ENCODE measurements around the gene TBC1D16.

TBC1D16 gene

DNA sequence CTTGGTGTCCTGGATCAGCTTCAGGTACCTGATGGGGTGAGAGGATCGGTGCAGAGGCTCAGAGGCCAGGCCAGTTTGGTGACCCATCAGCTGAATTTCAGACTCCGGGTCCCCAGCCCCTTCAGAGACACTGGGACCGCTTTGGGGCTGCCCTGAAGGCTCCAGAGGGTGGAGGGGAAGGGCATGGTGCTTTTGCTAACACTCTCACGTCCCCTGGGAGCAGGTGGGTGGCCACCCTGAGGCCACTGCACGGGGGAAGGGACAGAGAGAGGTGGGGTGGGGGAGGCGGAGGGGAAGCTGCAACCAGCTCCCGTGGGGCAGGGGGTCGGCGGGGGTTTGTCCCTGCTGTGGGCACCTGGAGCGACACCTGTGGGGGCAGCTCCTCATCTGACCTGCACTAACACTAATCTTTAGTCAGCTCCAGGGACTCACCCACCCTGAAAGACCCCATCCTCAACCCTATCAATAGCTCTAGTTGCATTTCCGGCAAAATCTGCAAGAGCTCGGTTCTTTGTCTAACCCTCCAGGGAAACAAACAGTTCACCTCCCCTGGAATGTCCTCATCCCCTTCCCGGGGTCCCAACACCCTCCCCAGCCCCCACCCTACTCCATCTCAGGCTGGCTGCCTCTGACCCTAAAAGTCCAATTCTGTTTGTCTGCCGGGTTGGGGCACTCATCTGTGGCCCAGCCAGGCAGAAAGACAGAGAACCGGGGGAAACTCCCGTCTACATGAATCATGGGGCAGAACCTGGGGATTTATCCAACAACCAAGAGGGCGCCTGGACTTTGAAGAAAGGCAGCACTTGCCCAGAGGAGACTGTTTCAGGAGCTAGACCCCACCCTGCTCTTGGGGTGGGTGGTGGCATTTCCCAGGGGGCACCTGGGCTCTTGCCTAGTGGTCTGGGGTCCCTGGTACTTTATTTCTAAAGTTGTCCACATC lies 104.5 kb downstream of the TBC1D16 start:
- in situ Hi-C loops (cut with MboI; ENCODE audit: low sequenced_read_pairs): no loop called here

- in situ Hi-C loops (cut with MboI; ENCODE audit: low sequenced_read_pairs): no loop called here
Observed at GRCh38 chr17:79930062-79930876, 105.4 kb downstream of the TBC1D16 start.

DNA sequence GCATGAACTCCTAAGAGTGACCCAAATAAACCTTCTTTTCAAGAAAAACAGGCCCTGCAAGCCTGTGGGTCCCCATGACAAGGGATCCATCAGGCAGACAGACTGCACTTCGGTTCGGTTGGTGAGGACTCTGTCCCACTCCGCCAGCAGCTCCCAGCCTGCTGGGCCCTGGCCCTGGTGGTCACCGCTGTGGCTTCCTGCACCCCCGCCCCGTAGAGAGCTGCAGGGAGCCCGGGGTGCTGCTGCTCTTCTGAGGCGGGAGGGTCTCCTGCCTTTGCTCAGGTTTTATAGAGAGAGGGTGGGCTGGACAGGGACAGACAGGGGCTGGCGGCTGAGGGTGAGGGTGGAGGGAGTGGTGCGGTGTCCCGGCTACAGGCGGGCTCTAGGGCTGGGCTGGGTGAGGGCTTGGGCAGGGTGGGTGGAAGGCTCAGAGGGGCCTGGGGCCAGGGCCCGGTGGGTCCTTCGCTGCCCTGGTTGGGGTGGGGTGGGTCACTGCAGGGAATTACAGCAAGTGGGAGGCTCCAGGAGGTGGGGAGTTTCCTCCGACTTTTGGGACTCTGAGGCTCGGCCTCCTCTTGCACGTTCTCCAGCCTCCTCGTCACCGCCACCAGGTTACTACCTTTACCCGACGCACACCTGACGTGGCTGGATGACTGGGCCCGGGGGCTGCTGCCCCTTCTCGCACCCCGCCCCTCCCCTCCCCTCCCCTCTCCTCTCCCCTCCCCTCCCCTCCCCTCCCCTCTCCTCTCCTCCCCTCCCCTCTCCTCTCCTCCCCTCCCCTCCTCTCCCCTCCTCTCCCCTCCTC lies 106.2 kb downstream of the TBC1D16 start:
- in situ Hi-C loops (cut with MboI; ENCODE audit: low sequenced_read_pairs): no loop called here

GRCh38 chr17:79928502-79929256 lies 107.0 kb downstream of the TBC1D16 start:
- in situ Hi-C loops (cut with MboI; ENCODE audit: low sequenced_read_pairs): no loop called here

DNA sequence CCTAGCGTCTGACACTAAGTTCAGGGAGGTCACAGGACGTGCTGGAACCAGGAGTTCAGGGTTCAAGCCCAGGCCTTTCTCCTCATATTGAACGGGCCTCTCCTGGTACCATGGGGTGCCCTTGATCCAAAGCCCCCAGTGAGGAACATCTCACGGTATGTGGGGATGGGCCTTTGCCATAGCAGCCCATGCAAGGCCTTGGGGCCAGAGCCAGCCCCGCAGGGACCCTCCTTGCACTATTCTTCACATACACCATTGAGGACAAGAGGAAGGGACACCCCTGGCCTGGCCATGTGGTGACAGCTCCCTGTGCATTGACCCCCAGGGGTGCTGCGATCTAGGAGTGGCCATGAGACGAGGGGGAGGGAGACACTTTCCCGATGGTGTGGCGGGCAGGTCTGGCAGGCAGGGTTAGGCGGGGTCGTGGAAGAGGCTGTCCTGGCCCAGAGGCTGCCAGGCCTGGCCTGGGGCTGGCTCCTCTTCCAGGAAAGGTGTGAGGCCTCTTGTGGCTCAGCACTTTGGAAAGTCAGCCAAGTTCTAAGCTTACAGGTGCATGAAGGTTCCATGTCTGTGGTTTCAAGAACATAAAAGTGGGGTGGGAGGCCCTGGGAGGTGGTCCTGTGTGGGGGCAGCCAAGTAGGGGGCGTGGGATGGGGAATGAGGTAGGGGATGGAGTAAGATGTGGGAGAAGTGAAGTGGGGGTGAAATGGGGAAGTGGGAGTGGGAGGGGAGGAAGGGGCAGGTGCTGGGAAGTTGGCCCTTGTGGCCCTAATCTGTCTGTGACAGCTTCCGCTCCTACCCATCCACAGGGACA lies 107.8 kb downstream of the TBC1D16 start:
- in situ Hi-C loops (cut with MboI; ENCODE audit: low sequenced_read_pairs): no loop called here

- in situ Hi-C loops (cut with MboI; ENCODE audit: low sequenced_read_pairs): no loop called here
Observed at GRCh38 chr17:79927136-79927661, 108.5 kb downstream of the TBC1D16 start.

GRCh38 chr17:79926605-79927135 lies 109.0 kb downstream of the TBC1D16 start:
- in situ Hi-C loops (cut with MboI; ENCODE audit: low sequenced_read_pairs): no loop called here

DNA sequence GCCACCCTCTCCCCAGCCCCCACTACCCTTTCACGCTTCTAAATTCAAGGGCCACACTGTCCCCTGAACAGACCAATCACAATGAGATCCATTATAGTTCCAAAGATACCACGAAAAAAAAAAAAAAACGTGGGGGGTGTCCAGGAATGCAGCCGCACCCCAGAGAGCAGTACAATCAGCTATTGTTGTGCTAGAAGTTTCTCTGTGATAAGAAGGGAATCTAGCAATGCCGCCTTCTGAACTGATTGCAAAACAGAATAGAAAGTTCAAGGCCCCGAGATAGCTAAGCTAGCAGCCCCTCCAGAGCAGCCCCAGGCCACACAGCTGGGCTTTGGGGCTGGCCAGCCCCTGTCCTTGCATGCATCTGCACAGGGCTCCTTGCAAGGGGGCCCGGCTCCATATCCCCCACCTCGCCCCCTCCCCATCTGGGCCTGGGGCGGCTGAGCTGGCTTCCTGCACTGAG lies 109.5 kb downstream of the TBC1D16 start:
- in situ Hi-C loops (cut with MboI; ENCODE audit: low sequenced_read_pairs): no loop called here

DNA sequence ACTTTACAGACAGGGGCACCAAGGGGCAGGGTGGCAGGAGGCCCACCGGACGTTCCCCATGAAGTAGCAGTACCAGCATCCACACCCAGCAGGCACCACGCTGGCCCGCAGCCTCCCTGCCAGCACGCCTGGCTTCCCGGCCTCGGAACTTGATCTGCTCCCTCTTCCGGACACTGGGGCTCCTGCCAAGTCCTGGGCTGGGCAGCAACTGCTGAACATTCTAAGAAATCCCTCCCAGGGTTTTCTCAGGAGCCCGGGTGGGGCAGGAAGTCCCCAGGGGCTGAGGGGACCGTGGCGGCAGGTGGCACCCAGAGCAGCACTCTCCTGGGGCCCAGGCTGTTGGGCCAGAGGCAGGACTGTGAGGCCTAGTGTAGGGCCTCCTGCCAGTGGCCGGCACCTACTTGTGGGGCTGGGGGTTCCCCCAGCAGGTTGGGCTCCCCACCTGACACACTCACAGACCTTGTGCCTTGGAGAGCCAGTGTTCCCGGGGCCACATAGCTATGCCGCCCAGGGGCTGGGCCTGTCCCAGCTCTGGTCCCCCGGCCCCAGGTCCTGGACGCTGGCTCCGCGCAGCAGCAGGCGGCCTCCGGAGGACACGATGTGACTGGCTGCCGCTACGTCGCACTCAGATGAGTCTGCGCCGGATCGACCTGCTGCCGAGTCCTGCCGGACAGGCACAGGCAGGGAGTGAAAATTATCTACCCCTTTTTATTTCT lies 110.3 kb downstream of the TBC1D16 start:
- in situ Hi-C loops (cut with MboI; ENCODE audit: low sequenced_read_pairs): no loop called here

DNA sequence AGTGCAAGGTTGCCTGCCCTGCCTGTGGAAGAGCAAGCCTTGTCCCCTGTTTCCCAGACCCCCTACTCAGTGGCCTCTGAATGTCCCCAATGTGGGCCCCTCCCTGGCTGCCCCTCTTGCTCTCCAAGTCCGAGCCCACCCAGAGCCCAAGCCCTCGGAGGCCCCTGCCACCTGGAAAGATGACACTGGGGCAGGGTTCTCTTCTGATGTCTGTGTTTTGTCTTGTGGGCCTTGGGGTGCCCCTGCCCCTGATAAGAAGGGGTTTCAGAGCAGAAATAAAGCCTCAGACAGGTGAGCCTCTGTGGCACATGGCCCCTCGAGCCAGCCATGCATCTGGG lies 111.1 kb downstream of the TBC1D16 start:
- in situ Hi-C loops (cut with MboI; ENCODE audit: low sequenced_read_pairs): no loop called here

DNA sequence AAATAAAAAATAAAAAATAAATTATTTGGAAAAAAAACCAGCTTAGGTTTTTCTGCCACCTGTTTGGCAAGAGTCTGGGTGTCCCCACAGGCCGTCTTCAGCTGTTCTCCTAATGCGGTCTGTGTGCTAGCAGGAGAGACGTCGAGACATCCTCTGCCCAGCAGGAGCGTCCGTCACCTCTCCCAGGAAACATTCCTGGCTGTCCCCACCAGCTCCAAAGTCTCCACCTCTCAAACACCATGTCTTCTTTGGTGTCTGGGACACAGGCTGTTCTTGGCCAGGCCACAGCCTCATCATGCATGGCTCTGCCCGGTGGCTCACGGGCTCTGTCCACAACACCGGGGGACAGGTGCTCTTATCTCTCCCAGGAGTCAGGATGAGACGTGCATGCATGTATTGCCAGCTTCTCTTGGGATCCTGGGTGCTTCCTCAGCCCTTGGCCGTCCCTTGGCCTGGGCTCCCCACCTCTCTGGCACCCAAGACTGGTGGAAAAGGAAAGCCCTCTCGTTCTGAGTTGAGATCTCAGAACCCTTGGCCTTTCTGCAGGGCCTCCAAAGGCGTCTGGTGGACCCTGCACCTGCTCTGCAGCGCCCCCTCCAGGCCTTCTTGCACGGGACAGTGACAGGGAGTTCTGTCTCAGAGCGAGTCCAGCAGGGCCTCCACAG lies 111.6 kb downstream of the TBC1D16 start:
- in situ Hi-C loops (cut with MboI; ENCODE audit: low sequenced_read_pairs): no loop called here

DNA sequence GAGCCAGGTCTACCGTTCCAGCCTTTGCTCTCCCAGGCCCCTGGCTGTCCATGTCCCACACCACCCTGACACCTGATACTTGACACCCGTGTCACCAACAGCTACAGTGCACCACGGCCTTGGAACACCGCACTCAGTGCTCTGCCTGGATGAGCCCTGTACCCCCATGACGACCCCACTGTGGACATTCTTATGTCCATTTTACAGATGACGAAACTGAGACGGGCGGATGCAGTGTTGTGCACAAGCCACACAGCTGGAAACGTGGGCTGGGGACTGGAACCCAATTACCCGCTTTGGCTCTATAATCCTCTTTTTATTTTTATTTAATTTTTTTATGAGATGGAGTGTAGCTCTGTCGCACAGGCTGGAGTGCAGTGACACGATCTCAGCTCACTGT lies 112.9 kb downstream of the TBC1D16 start:
- in situ Hi-C loops (cut with MboI; ENCODE audit: low sequenced_read_pairs): no loop called here

DNA sequence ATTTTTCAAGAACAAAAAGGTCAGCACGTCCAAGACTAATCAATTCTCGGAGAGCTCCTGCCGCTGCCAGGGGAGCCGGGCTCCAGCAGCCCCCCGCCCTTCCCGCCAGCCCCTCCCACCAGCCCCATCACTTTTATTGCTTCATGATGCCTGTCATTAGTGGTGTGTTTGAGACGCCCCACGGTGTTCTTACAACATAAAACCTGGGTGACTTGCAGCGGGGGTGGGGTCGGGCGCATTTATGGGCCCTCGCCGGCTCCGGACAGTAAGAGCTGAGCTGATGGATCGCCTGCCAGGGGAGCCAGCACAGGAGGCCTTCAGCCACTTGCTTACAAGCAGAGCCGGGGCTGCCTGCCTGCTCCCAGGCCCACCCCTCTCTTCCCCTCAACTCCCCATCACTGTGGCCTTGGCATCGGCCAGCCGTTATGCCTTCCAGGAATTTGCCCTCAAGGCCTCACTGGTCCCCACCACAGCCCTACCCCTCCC lies 113.5 kb downstream of the TBC1D16 start:
- in situ Hi-C loops (cut with MboI; ENCODE audit: low sequenced_read_pairs): no loop called here

- in situ Hi-C loops (cut with MboI; ENCODE audit: low sequenced_read_pairs): no loop called here
Observed at GRCh38 chr17:79921411-79922115, 114.1 kb downstream of the TBC1D16 start.

- in situ Hi-C loops (cut with MboI; ENCODE audit: low sequenced_read_pairs): no loop called here
Observed at GRCh38 chr17:79920751-79921410, 114.8 kb downstream of the TBC1D16 start.

DNA sequence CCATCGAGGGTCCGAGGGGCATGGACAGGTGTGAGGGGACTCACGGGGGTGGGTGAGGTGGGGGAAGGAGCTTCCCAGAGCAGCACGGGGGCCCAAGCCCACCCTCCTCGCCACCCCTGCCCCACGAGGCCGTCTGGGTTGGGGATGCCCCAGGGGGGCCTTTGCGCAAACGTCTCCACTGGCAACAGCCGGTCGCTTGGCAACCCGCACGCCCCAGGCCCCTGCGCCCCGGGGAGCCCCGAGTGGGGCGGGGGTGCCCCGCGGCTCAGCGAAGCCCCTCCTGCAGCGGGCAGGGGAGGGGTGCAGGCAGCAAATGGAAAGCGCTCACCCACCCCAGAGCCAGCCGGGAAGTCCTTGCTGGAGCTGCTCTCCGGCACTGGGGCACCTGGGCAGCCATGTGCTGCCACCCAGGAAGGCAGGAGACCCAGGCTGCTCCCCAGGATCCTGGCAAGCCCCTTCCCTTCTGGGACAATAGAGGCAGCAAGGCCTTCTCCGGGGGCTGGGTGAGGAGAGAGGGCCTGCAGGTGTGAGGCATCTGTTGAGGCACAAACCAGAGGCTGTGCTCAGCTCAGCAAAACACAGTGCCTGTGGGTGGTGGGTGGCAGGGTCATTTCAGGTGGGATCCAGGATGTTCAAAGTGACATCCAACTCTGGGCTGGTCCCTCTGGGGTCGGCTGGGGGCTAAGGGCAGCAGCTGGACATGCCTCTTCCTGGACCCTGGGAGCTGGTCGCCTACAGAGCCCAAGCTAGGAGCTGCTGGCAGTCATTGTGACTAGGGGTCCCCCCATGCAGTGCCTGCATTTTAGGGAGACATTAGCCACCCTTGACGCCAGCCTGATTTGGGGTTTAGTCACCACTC lies 115.6 kb downstream of the TBC1D16 start:
- in situ Hi-C loops (cut with MboI; ENCODE audit: low sequenced_read_pairs): no loop called here
